Measurements from ENCODE around the gene XRCC1.

GRCh38 chr19:43562698-43563241, 12.6 kb downstream of the XRCC1 start:
- TF ChIP-seq CTCF (IDR thresholded peaks at IDR 0.05): no peak
- TF ChIP-seq POLR2A (IDR thresholded peaks at IDR 0.05): no peak

Measured in thyroid gland (tissue), 4 donors.